Measurements from ENCODE around the gene PODXL2.

Gene PODXL2

GRCh38 chr3:127720161-127720823 lies 91.3 kb downstream of the PODXL2 start:
- H3K4me3 ChIP-seq (ENCODE audit: low read depth, low read length) = no peak overlapping the region

DNA sequence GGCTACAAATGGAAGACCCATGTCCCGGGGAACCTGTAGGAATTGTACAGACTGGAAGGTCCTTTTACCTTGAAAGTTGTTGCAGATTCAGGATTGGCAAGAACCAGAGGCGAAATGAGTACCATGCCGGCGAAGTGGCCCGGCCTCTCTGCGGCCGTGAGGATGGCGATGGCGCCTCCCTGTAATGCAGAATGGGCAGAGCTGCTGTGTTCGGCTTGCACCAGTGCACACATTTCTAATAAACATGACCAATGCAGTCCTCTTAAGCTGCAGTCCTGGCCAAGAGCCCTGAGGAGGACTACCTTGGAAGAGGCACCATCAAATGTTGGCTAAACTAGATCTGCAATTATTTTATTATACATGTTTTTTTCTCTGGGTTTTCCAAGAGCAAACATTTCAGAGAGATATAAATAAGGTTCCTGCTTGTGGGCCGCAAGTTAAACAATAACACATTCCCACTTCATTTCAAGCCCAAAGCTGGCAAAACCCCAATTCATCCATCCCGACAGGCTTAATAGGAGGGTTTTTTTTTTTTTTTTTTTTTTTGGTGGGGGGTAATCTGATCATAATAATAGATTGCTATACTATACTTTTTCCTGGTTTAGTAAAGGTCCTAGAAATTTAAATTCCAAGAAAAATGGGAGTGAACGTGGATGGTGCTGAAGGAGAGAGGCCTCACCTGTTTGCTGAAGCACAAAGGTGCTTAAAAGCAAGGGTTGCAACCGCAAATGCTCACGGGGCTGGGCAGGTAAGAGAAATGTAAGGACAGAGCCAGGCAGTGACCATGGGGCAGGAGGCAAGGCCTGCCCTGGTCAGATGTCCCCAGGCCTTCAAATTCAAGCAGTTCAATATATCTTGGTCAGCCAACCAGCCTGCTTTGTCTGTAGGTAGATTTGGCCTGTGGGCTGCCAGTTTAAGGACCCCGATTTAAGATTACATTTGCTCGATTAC lies 92.3 kb downstream of the PODXL2 start:
- H3K4me3 ChIP-seq (ENCODE audit: low read depth, low read length) = no peak overlapping the region

- no peak overlapping the region for H3K4me3 ChIP-seq (ENCODE audit: low read depth, low read length)
Observed at GRCh38 chr3:127722091-127722784, 93.3 kb downstream of the PODXL2 start.

All from iPS-11a (cell line).